ENCODE results near the gene ZMAT3.
A peak's percentile ranks its signal among the peaks of the same experiment; 100 is the strongest.

ZMAT3 gene

GRCh38 chr3:179029096-179029495, 42.5 kb downstream of the ZMAT3 start:
- Mint-ChIP-seq H3K27me3 (no peaks in the 10 kb centered on the region), H3K27ac (no peak overlapping the region), H3K9me3 (no peaks in the 10 kb centered on the region), H3K36me3 (ENCODE audit: insufficient read depth) (peaks cover 4% of the 10 kb centered on the region), H3K4me3 (no peak overlapping the region), H3K4me1 (ENCODE audit: low read depth in 2 of 2) (no peaks in the 10 kb centered on the region)
- DNase-seq (no peak), ATAC-seq (replicated peaks) (no peak)

- no peak overlapping the region for H3K4me3 Mint-ChIP-seq
- H3K4me1 Mint-ChIP-seq (ENCODE audit: low read depth in 2 of 2): no peaks in the 10 kb centered on the region
- H3K27me3 Mint-ChIP-seq: no peaks in the 10 kb centered on the region
- peaks cover 4% of the 10 kb centered on the region for H3K36me3 Mint-ChIP-seq (ENCODE audit: insufficient read depth)
- H3K9me3 Mint-ChIP-seq: no peaks in the 10 kb centered on the region
- DNase-seq (no peak), ATAC-seq (replicated peaks) (no peak)
- H3K27ac Mint-ChIP-seq: no peak overlapping the region
Observed at GRCh38 chr3:179028408-179028807, 43.2 kb downstream of the ZMAT3 start.

GRCh38 chr3:179027326-179027900, 44.2 kb downstream of the ZMAT3 start:
- Mint-ChIP-seq H3K4me3 (no peak overlapping the region), H3K27ac (no peak overlapping the region), H3K9me3 (no peaks in the 10 kb centered on the region), H3K36me3 (ENCODE audit: insufficient read depth) (peaks cover 4% of the 10 kb centered on the region), H3K4me1 (ENCODE audit: low read depth in 2 of 2) (no peaks in the 10 kb centered on the region), H3K27me3 (no peaks in the 10 kb centered on the region)
- DNase-seq (no peak), ATAC-seq (replicated peaks) (no peak)

- H3K4me1 Mint-ChIP-seq (ENCODE audit: low read depth in 2 of 2): no peaks in the 10 kb centered on the region
- DNase-seq (no peak), ATAC-seq (replicated peaks) (no peak)
- H3K27me3 Mint-ChIP-seq: no peaks in the 10 kb centered on the region
- H3K36me3 Mint-ChIP-seq (ENCODE audit: insufficient read depth): peaks cover 4% of the 10 kb centered on the region
- H3K27ac Mint-ChIP-seq: no peak overlapping the region
- no peak overlapping the region for H3K4me3 Mint-ChIP-seq
- no peaks in the 10 kb centered on the region for H3K9me3 Mint-ChIP-seq
Observed at GRCh38 chr3:179026636-179027035, 45.0 kb downstream of the ZMAT3 start.

GRCh38 chr3:179021119-179021903, 50.3 kb downstream of the ZMAT3 start:
- no peak overlapping the region for H3K4me3 Mint-ChIP-seq

GRCh38 chr3:179020112-179020511, 51.5 kb downstream of the ZMAT3 start:
- Mint-ChIP-seq H3K36me3 (ENCODE audit: insufficient read depth) (no peaks in the 10 kb centered on the region), H3K4me3 (no peak overlapping the region)

More at GRCh38 chr3:179021119-179021903, 50.3 kb downstream of the ZMAT3 start:
- no peaks in the 10 kb centered on the region for H3K36me3 Mint-ChIP-seq (ENCODE audit: insufficient read depth)
- H3K4me1 Mint-ChIP-seq (ENCODE audit: low read depth in 2 of 2): peaks cover 0 to 3% of the 10 kb centered on the region in 2 donors
- ATAC-seq (replicated peaks): no peak
- peak overlapping the region; percentile 3 to 15 for H3K27ac Mint-ChIP-seq
- no peaks in the 10 kb centered on the region for H3K9me3 Mint-ChIP-seq
- H3K27me3 Mint-ChIP-seq: no peaks in the 10 kb centered on the region
- no peak for DNase-seq

GRCh38 chr3:179018808-179019207, 52.8 kb downstream of the ZMAT3 start:
- peaks cover 3 to 4% of the 10 kb centered on the region in 2 donors for H3K4me1 Mint-ChIP-seq (ENCODE audit: low read depth in 2 of 2)
- ATAC-seq (replicated peaks) (no peak), DNase-seq (no peak)
- H3K9me3 Mint-ChIP-seq: no peaks in the 10 kb centered on the region
- no peak overlapping the region for H3K27ac Mint-ChIP-seq
- H3K4me3 Mint-ChIP-seq: no peak overlapping the region
- H3K27me3 Mint-ChIP-seq: no peaks in the 10 kb centered on the region
- no peaks in the 10 kb centered on the region for H3K36me3 Mint-ChIP-seq (ENCODE audit: insufficient read depth)

More at GRCh38 chr3:179020112-179020511, 51.5 kb downstream of the ZMAT3 start:
- H3K27me3 Mint-ChIP-seq: no peaks in the 10 kb centered on the region
- no peak overlapping the region for H3K27ac Mint-ChIP-seq
- peaks cover 3 to 4% of the 10 kb centered on the region in 2 donors for H3K4me1 Mint-ChIP-seq (ENCODE audit: low read depth in 2 of 2)
- H3K9me3 Mint-ChIP-seq: no peaks in the 10 kb centered on the region
- ATAC-seq (replicated peaks) (no peak), DNase-seq (no peak)

- Mint-ChIP-seq H3K27me3 (no peaks in the 10 kb centered on the region), H3K27ac (peak overlapping the region; percentile 25 to 67), H3K4me1 (ENCODE audit: low read depth in 2 of 2) (peaks cover 3 to 4% of the 10 kb centered on the region in 2 donors), H3K36me3 (ENCODE audit: insufficient read depth) (no peaks in the 10 kb centered on the region), H3K4me3 (peak overlapping the region in 1 of 2 donors; percentile 37), H3K9me3 (no peaks in the 10 kb centered on the region)
- DNase-seq (no peak), ATAC-seq (replicated peaks) (no peak)
Observed at GRCh38 chr3:179016979-179017670, 54.5 kb downstream of the ZMAT3 start.

- DNase-seq (peak; percentile 72 to 78 (median 74)), ATAC-seq (replicated peaks) (peak; percentile 98)
- Mint-ChIP-seq H3K27me3 (no peaks in the 10 kb centered on the region), H3K4me1 (ENCODE audit: low read depth in 2 of 2) (peaks cover 3 to 4% of the 10 kb centered on the region in 2 donors), H3K27ac (no peak overlapping the region), H3K4me3 (no peak overlapping the region), H3K36me3 (ENCODE audit: insufficient read depth) (no peaks in the 10 kb centered on the region), H3K9me3 (no peaks in the 10 kb centered on the region)
Observed at GRCh38 chr3:179015551-179016020, 56.0 kb downstream of the ZMAT3 start.

GRCh38 chr3:179005706-179006105, 65.9 kb downstream of the ZMAT3 start:
- no peaks in the 10 kb centered on the region for H3K9me3 Mint-ChIP-seq
- no peaks in the 10 kb centered on the region for H3K4me1 Mint-ChIP-seq (ENCODE audit: low read depth in 2 of 2)
- H3K27me3 Mint-ChIP-seq: peaks cover 20 to 21% of the 10 kb centered on the region in 2 donors
- DNase-seq: no peak
- H3K36me3 Mint-ChIP-seq (ENCODE audit: insufficient read depth): no peaks in the 10 kb centered on the region
- no peak overlapping the region for H3K4me3 Mint-ChIP-seq
- no peak overlapping the region for H3K27ac Mint-ChIP-seq
- ATAC-seq (replicated peaks): no peak

GRCh38 chr3:179005213-179005612, 66.4 kb downstream of the ZMAT3 start:
- no peak for ATAC-seq (replicated peaks)
- Mint-ChIP-seq H3K4me3 (no peak overlapping the region), H3K27me3 (peaks cover 20 to 21% of the 10 kb centered on the region in 2 donors), H3K4me1 (ENCODE audit: low read depth in 2 of 2) (no peaks in the 10 kb centered on the region), H3K36me3 (ENCODE audit: insufficient read depth) (no peaks in the 10 kb centered on the region), H3K9me3 (no peaks in the 10 kb centered on the region), H3K27ac (no peak overlapping the region)
- no peak for DNase-seq

- Mint-ChIP-seq H3K4me3 (no peak overlapping the region), H3K36me3 (ENCODE audit: insufficient read depth) (no peaks in the 10 kb centered on the region), H3K4me1 (ENCODE audit: low read depth in 2 of 2) (no peaks in the 10 kb centered on the region), H3K27ac (no peak overlapping the region), H3K9me3 (no peaks in the 10 kb centered on the region), H3K27me3 (peaks cover 0 to 3% of the 10 kb centered on the region in 2 donors)
- no peak for ATAC-seq (replicated peaks)
- DNase-seq: no peak
Observed at GRCh38 chr3:179000659-179001058, 71.0 kb downstream of the ZMAT3 start.

- no peak overlapping the region for H3K27ac Mint-ChIP-seq
- H3K4me3 Mint-ChIP-seq: no peak overlapping the region
Observed at GRCh38 chr3:179000144-179000543, 71.5 kb downstream of the ZMAT3 start.

More at GRCh38 chr3:179000144-179000543, 71.5 kb downstream of the ZMAT3 start:
- Mint-ChIP-seq H3K27me3 (no peaks in the 10 kb centered on the region), H3K4me1 (ENCODE audit: low read depth in 2 of 2) (no peaks in the 10 kb centered on the region), H3K36me3 (ENCODE audit: insufficient read depth) (no peaks in the 10 kb centered on the region), H3K9me3 (no peaks in the 10 kb centered on the region)
- DNase-seq: no peak
- ATAC-seq (replicated peaks): no peak

All from effector memory CD8-positive, alpha-beta T cell (primary cell).